DOHH2 (cell line): Measurements from ENCODE around the gene RRM2.
"Not testable (repeated sequence)": the region's sequence is repeated elsewhere in the genome, so short reads cannot be mapped to it uniquely, and the experiment has no call there.

Experiments
- H3F3A ChIP-seq: fragments of 200-600 bp; sonication (generic), shearing (Covaris generic); 2 replicates; pipeline ENCODE4 v1.6.0; 2016; ENCODE audit warnings: antibody characterized with exemption, mild to moderate bottlenecking; ENCODE audit not compliant: control insufficient read depth, insufficient read depth
- H3K27ac ChIP-seq: fragments of 200-600 bp; sonication (generic); 2 replicates; pipeline ENCODE4 v1.5.1; 2014; ENCODE audit warnings: low read depth, mild to moderate bottlenecking, low read length, moderate library complexity
- H3K27me3 ChIP-seq: fragments of 200-600 bp; sonication (generic); 2 replicates; pipeline ENCODE4 v1.6.1; 2014; ENCODE audit warnings: mild to moderate bottlenecking, low read length, mixed read lengths; ENCODE audit not compliant: control insufficient read depth
- H3K36me3 ChIP-seq: fragments of 200-600 bp; sonication (generic); 2 replicates; pipeline ENCODE4 v1.6.1; 2014; ENCODE audit warnings: mild to moderate bottlenecking, low read length, moderate library complexity, mixed read lengths; ENCODE audit not compliant: control insufficient read depth
- H3K4me1 ChIP-seq: fragments of 200-600 bp; sonication (generic); 2 replicates; pipeline ENCODE4 v1.6.1; 2014; ENCODE audit warnings: mild to moderate bottlenecking, low read length, mixed read lengths; ENCODE audit not compliant: control insufficient read depth
- H3K4me2 ChIP-seq: fragments of 200-600 bp; sonication (generic); 2 replicates; pipeline ENCODE4 v1.6.0; 2014; ENCODE audit warnings: mild to moderate bottlenecking, low read length, moderate library complexity
- H3K4me3 ChIP-seq: fragments of 200-600 bp; sonication (generic); 2 replicates; pipeline ENCODE4 v1.5.1; 2014; ENCODE audit warnings: mild to moderate bottlenecking, low read length, mixed read lengths
- H3K79me2 ChIP-seq: fragments of 200-600 bp; sonication (generic); 2 replicates; pipeline ENCODE4 v1.6.1; 2014; ENCODE audit warnings: mild to moderate bottlenecking, low read length, mixed read lengths; ENCODE audit not compliant: control insufficient read depth
- H3K9me2 ChIP-seq: fragments of 200-600 bp; sonication (generic); replicated peaks from 2 replicates; pipeline ENCODE4 v1.6.1; 2014; ENCODE audit warnings: mild to moderate bottlenecking, low read length, mixed read lengths; ENCODE audit not compliant: control insufficient read depth
- H3K9me3 ChIP-seq: fragments of 200-600 bp; sonication (generic); 2 replicates; pipeline ENCODE4 v1.6.1; 2014; ENCODE audit warnings: antibody characterized with exemption, low read length, mixed read lengths; ENCODE audit not compliant: control insufficient read depth, insufficient read depth
- H4K20me1 ChIP-seq: fragments of 200-600 bp; sonication (generic); 2 replicates; pipeline ENCODE4 v1.6.0; 2014; ENCODE audit warnings: low read depth, mild to moderate bottlenecking, antibody characterized with exemption, low read length, moderate library complexity; ENCODE audit not compliant: control insufficient read depth, insufficient read depth
- CTCF ChIP-seq: fragments of 200-600 bp; sonication (generic); IDR thresholded peaks from one replicate; pipeline ENCODE4 v1.5.1; 2014; ENCODE audit warnings: antibody characterized with exemption, mild to moderate bottlenecking, low read depth, low read length; ENCODE audit not compliant: poor library complexity, severe bottlenecking
- EZH2phosphoT487 ChIP-seq: fragments of 200-600 bp; sonication (generic); IDR thresholded peaks from 2 replicates; pipeline ENCODE4 v1.6.1; 2017; ENCODE audit warnings: borderline replicate concordance, mild to moderate bottlenecking, antibody characterized with exemption, low read length, moderate library complexity, mixed read lengths

Gene RRM2

DNA sequence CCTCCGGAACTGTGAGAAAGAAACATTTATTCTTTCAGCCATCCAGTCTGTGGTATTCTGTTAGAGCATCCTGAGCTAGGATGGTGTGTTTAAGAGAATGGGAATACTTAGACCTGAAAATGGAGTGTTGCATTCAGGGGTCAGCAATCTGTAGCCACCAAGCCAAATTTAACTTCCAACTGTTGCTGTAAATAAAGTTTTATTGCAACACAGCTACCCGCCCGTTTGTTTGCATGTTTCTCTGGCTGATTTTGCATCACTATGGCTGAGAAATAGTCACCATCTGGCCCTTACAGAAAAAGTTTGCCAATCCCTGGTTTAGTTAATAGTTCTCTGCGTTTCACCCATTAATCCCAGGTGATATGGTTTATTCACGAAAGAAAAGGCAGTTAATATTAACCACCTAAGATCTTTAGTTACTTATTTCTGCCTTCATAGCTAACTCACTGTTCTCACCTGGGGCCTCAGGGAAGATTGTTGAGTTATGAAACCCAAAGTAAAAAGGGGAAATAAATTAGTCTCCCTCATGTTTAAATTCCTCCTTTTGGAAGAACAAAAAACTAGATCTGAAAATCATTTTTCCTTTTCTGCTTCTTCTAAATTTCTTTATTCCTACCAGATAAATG lies 32.9 kb upstream of the RRM2 start:
- H3K27ac ChIP-seq, result peak overlapping the region; percentile 78
- H3K27me3 ChIP-seq, result no peaks in the 10 kb centered on the region
- H3K79me2 ChIP-seq, result no peaks in the 10 kb centered on the region
- 0 out of 2 replicates have a peak, but pooled peaks cover 4% of the 10 kb centered on the region for H3K36me3 ChIP-seq
- no peaks in the 10 kb centered on the region for H3K9me2 ChIP-seq
- no peaks in the 10 kb centered on the region for H4K20me1 ChIP-seq
- peak overlapping the region; percentile 15; the same call in 1 of the 2 replicates for H3K4me3 ChIP-seq
- peaks cover 9% of the 10 kb centered on the region for H3K9me3 ChIP-seq
- TF ChIP-seq CTCF (no peak), EZH2phosphoT487 (no peak)
- H3F3A ChIP-seq, result peaks cover 23% of the 10 kb centered on the region
- peaks cover 66% of the 10 kb centered on the region for H3K4me1 ChIP-seq
- H3K4me2 ChIP-seq, result peak overlapping the region; percentile 73

DNA sequence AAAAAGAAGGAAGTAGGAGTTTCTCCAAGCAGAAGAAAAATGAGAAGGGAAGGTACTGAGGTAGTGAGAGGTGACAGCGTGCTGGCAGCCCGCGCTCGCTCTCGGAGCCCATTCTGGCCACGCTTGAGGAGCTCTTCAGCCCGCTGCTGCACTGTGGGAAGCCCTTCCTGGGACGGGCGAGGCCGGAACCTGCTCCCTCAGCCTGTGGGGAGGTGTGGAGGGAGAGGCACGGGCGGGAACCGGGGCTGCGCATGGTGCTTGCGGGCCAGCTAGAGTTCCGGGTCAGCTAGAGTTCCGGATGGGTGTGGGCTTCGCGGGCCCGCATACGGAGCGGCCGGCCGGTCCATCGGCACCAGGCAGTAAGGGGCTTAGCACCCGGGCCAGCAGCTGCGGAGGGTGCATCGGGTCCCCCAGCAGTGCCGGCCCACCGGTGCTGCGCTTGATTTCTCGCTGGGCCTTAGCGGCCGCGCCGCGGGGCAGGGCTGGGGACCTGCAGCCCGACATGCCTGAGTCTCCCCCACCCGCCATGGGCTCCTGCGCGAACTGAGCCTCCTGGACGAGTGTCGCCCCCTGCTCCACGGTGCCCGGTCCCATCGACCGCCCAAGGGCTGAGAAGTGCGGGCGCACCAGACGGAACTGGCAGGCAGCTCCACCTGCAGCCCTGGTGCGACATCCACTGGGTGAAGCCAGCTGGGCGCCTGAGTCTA lies 31.2 kb upstream of the RRM2 start:
- peaks cover 49% of the 10 kb centered on the region for H3K4me1 ChIP-seq
- peak; percentile 39 for TF ChIP-seq CTCF
- TF ChIP-seq EZH2phosphoT487, result no peak
- peaks cover 19% of the 10 kb centered on the region for H3F3A ChIP-seq
- no peaks in the 10 kb centered on the region for H4K20me1 ChIP-seq
- H3K79me2 ChIP-seq, result no peaks in the 10 kb centered on the region
- H3K9me3 ChIP-seq, result peaks cover 9% of the 10 kb centered on the region
- peak overlapping the region; percentile 78 for H3K27ac ChIP-seq
- H3K4me2 ChIP-seq, result peak overlapping the region; percentile 73
- H3K36me3 ChIP-seq, result 0 out of 2 replicates have a peak, but pooled peaks cover 4% of the 10 kb centered on the region
- no peaks in the 10 kb centered on the region for H3K27me3 ChIP-seq
- peak overlapping the region; percentile 75 for H3K4me3 ChIP-seq
- H3K9me2 ChIP-seq, result no peaks in the 10 kb centered on the region

- Histone ChIP-seq H3F3A (peaks cover 19% of the 10 kb centered on the region), H3K27ac (peak overlapping the region; percentile 78), H3K4me2 (peak overlapping the region; percentile 73), H3K4me3 (peak overlapping the region; percentile 75), H3K4me1 (peaks cover 44% of the 10 kb centered on the region)
- H3K9me2 ChIP-seq, H4K20me1 ChIP-seq, H3K36me3 ChIP-seq, H3K79me2 ChIP-seq, H3K9me3 ChIP-seq, H3K27me3 ChIP-seq: not testable (repeated sequence)
- TF ChIP-seq CTCF, result peak; percentile 0
These were observed 30.7 kb upstream of the RRM2 start for GRCh38 chr2:10091889-10092244.
